Hematopoietic multipotent progenitor cell (in vitro differentiated cells): Measurements from ENCODE around the gene NELL2. TPM values are rescaled to one million over a fixed set of nuclear protein-coding genes. Genes with fewer than 3 reads are reported as not detected.
"Not testable (repeated sequence)": the region's sequence is repeated elsewhere in the genome, so short reads cannot be mapped to it uniquely, and the experiment has no call there.

Experiments used
- DNase-seq, 3 donors: peaks; one replicate each; pipeline ENCODE4 v3.0.0-alpha.2; 2011 to 2015; ENCODE audit warnings: low read depth in 2 of 3, low spot score in 2 of 3
- total RNA-seq: library from RNA; depleted of rRNA; stranded (reverse); fragments of >200 nt; gene quantifications from one replicate; pipeline ENCODE4 v1.2.3, GENCODE V29; 2012

NELL2 gene
- total RNA-seq, 1 donor = under 0.01 TPM

- DNase-seq = no peak
Measured at GRCh38 chr12:44703182-44703910, 172.8 kb downstream of the NELL2 start.

DNA sequence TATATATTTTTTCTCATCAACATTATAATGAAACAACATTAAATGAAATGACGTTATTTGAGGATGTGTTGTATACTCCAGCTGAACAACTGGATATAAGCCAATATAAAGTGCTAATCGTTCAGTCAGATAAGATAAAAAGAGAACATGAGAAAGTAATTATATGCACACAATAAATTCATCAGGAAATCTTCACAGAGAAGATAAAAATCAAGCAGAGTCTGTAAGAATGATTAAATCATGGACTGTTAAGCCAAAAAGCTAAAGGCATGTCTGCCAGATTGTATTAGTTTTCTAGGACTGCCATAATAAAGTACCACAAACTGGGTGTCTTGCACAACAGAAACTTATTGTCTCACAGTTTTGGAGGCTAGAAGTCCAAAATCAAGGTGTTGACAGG, 178.6 kb downstream of the NELL2 start:
- no peak for DNase-seq

- no peak for DNase-seq
Measured at GRCh38 chr12:44696542-44696941, 179.6 kb downstream of the NELL2 start.

- DNase-seq = no peak
Measured at GRCh38 chr12:44694017-44694416, 182.1 kb downstream of the NELL2 start.

DNA sequence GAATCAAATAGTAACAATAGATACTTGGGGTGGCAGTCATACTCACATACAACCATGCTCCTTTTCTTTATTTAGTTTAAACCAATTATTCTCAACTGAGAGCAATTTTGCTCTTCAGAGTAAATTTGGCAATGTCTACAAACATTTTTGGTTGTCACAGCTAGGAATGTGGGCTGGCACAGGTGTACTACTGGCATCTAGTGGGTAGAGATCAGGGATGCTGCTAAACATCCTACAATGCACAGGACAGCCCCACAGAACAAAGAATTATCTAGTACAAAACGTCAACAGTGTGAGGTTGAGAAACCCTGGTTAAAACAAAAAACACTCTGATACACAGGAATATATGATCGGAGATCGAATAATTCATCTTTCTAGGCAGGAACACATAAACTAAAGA, 186.5 kb downstream of the NELL2 start:
- no peak for DNase-seq

GRCh38 chr12:44686821-44687432, 189.2 kb downstream of the NELL2 start:
- DNase-seq = not testable (repeated sequence)

DNA sequence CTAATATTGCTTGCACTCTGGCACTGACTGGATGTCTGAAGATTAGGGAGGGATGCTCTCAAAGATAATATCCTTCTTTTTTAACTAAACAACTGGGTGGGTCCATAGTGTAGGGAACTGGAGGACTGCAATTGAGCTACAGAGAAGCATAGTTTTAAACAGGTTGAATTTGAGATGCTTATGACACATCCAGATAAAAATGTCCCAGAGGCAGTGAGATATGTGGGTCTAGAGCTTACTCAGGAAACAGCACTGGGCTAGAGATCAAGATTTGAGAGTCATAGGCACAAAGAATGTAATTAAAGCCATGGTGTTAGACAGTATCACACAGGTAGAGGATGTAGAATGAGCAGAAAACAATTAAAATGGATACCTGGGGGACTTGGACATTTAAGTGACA, 198.4 kb downstream of the NELL2 start:
- no peak for DNase-seq

- no peak for DNase-seq
Measured at GRCh38 chr12:44674875-44675274, 201.2 kb downstream of the NELL2 start.

DNA sequence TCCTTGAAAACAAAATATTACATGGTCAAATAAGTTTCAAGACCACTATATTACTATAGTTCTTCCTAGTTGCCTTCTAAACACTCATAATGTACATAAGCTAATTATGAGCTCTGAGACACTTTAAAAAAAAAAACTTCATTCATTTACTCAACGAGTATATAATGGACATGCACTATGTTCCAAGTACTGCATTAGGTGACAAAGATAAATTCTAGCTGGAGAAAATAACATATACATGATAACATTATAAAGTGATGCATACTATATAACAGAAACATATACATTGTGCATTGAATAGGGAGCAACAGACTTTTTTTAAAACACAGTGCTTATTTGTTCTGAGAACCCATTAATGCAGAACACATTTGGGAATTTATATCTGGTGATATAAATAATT, 202.3 kb downstream of the NELL2 start:
- no peak for DNase-seq

- DNase-seq = no peak
Measured at GRCh38 chr12:44672042-44672441, 204.1 kb downstream of the NELL2 start.

DNA sequence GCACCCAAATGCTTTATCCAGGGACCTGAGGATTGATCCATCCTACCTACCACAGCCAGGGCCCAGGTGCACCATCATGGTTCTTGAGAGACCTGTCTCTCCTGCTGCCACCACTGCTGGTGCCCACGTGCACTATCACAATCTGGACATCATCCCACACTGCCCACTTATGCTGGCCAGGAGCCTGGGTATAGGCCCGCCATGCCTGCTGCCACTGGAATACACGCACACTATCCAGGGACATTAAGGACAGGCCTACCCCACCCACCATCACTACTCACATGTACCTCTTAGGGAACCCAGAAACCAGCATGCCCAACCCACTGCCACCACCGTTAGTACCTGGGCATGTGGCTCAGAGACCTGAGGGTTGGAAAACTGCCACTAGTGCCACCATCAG, 207.7 kb downstream of the NELL2 start:
- no peak for DNase-seq

GRCh38 chr12:44667461-44667860, 208.7 kb downstream of the NELL2 start:
- DNase-seq = no peak

DNA sequence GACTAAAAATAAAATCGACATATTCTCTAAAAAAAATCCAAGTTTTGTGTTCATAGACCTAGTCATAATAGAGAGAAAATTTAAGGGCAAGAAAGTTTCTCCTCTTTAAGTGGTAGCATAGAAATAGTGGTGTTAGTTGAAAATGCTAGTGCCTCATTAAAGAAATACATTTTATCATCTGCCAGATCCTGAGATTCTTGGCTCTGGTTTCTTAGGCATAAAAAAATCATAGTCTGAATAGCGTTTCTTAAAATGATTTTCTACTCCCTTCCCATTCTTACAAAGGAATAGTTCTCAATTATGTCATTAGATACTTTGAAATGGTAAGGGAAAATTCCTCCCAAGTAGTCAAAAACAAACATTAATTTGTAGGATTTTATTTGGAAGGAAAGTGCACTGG, 212.8 kb downstream of the NELL2 start:
- DNase-seq = no peak

DNA sequence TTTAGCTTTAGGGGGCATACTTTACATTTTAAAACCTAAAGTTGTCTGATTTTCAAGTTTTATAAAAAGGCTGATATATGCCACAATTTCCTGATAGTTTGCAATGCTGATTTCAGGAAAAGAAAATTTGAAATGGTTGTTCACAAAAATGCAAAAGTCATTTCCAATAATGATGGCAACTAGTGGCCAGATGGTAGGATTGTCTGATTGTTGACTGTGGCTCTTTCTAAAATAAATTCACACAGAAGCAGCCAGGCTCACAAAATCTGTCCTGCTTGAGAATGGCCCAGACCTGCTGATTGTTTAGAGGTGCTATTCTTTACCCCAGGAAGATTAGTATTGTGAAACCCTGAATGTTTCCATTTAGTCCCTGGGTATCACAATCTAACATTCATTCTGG, 220.3 kb downstream of the NELL2 start:
- no peak for DNase-seq

DNA sequence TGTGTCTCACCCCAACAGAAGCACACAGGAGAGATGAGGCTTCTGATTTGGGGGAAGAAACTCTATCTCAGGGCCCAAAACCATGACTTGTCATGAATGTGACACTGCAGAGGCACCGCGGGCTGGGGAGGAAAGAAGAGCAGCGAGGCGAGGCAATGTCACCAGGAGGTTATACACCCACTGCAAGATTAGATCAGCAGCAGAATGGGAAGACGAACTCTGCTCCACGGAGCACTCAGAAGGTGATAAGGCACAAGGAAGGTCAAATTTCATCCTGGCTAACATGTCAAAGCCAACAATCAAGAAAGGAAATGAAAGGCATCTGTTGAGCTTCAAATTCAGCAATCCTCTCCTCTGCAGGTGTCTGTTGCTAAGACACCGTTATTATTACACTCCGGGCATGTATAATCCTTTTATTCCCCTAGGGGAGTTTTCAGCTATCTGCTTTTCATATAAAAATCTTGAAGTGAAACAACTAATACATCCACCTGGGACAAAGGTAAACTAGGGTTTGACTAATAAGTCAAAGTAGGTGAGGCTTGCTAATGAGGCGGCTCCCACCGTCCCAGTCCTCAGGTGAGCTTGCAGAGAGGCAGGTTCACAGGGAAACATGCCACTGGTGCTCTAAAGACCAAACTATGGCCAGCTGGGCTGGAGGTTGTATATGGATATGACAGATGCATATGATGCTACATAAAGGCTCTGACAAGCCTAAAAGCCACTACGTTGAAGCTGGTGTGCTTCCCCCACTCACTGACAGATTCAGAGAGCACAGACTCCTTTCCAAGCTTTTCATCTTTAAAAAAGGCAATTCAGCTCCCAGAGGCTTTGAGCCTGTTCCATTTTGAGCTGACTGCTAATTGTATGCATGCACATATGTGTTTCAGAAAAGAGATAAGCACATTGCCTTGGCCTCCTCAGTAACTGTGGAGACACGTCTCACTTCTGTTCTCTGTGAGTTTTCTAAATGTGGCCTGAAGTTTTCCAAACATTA, 221.2 kb downstream of the NELL2 start:
- DNase-seq = no peak

- DNase-seq = no peak
Measured at GRCh38 chr12:44653861-44654527, 222.1 kb downstream of the NELL2 start.

- DNase-seq = no peak
Measured at GRCh38 chr12:44649693-44650092, 226.4 kb downstream of the NELL2 start.

GRCh38 chr12:44647917-44648690, 228.0 kb downstream of the NELL2 start:
- no peak for DNase-seq

GRCh38 chr12:44640427-44641190, 235.5 kb downstream of the NELL2 start:
- no peak for DNase-seq
